Measurements from ENCODE around the gene RYK.
"Not testable (repeated sequence)": the region's sequence is repeated elsewhere in the genome, so short reads cannot be mapped to it uniquely, and the experiment has no call there.

The RYK gene

GRCh38 chr3:134216851-134217250 lies 33.8 kb downstream of the RYK start:
- no peak for DNase-seq (ENCODE audit: low spot score)

GRCh38 chr3:134216191-134216764 lies 34.4 kb downstream of the RYK start:
- DNase-seq (ENCODE audit: low spot score) = no peak

GRCh38 chr3:134214239-134214638 lies 36.4 kb downstream of the RYK start:
- DNase-seq (ENCODE audit: low spot score) = no peak

- peak; percentile 86 for DNase-seq (ENCODE audit: low spot score)
Observed at GRCh38 chr3:134212967-134213665, 37.5 kb downstream of the RYK start.

- no peak for DNase-seq (ENCODE audit: low spot score)
Observed at GRCh38 chr3:134211797-134212196, 38.9 kb downstream of the RYK start.

GRCh38 chr3:134205451-134205850 lies 45.2 kb downstream of the RYK start:
- DNase-seq (ENCODE audit: low spot score) = no peak

- DNase-seq (ENCODE audit: low spot score) = no peak
Observed at GRCh38 chr3:134201201-134202130, 49.2 kb downstream of the RYK start.

- not testable (repeated sequence) for DNase-seq (ENCODE audit: low spot score)
Observed at GRCh38 chr3:134199880-134200279, 50.8 kb downstream of the RYK start.

GRCh38 chr3:134199240-134199639 lies 51.4 kb downstream of the RYK start:
- DNase-seq (ENCODE audit: low spot score) = no peak

GRCh38 chr3:134198414-134198813 lies 52.2 kb downstream of the RYK start:
- no peak for DNase-seq (ENCODE audit: low spot score)

GRCh38 chr3:134197681-134198261 lies 52.9 kb downstream of the RYK start:
- peak; percentile 49 for DNase-seq (ENCODE audit: low spot score)

- DNase-seq (ENCODE audit: low spot score) = no peak
Observed at GRCh38 chr3:134194247-134194646, 56.4 kb downstream of the RYK start.

- no peak for DNase-seq (ENCODE audit: low spot score)
Observed at GRCh38 chr3:134190250-134190649, 60.4 kb downstream of the RYK start.

GRCh38 chr3:134189849-134190248 lies 60.8 kb downstream of the RYK start:
- no peak for DNase-seq (ENCODE audit: low spot score)

- no peak for DNase-seq (ENCODE audit: low spot score)
Observed at GRCh38 chr3:134186391-134186790, 64.3 kb downstream of the RYK start.

- DNase-seq (ENCODE audit: low spot score) = no peak
Observed at GRCh38 chr3:134180761-134181160, 69.9 kb downstream of the RYK start.

- no peak for DNase-seq (ENCODE audit: low spot score)
Observed at GRCh38 chr3:134179508-134179907, 71.2 kb downstream of the RYK start.

- no peak for DNase-seq (ENCODE audit: low spot score)
Observed at GRCh38 chr3:134163096-134163495, 87.6 kb downstream of the RYK start.

GRCh38 chr3:134161898-134162615 lies 88.6 kb downstream of the RYK start:
- no peak for DNase-seq (ENCODE audit: low spot score)

- DNase-seq (ENCODE audit: low spot score) = no peak
Observed at GRCh38 chr3:134155446-134155845, 95.2 kb downstream of the RYK start.

- DNase-seq (ENCODE audit: low spot score) = no peak
Observed at GRCh38 chr3:134153761-134154160, 96.9 kb downstream of the RYK start.

- DNase-seq (ENCODE audit: low spot score) = no peak
Observed at GRCh38 chr3:134150476-134150875, 100.2 kb downstream of the RYK start.
